ENCODE data around the gene SHOC2. TPM values are rescaled to one million over a fixed set of nuclear protein-coding genes. Genes with fewer than 3 reads are reported as not detected.
A peak's percentile ranks its signal among the peaks of the same experiment; 100 is the strongest.

The SHOC2 gene
- total and polyA plus RNA-seq, 2 donors from 2014 or later, result 18.0 to 66.8 TPM

DNA sequence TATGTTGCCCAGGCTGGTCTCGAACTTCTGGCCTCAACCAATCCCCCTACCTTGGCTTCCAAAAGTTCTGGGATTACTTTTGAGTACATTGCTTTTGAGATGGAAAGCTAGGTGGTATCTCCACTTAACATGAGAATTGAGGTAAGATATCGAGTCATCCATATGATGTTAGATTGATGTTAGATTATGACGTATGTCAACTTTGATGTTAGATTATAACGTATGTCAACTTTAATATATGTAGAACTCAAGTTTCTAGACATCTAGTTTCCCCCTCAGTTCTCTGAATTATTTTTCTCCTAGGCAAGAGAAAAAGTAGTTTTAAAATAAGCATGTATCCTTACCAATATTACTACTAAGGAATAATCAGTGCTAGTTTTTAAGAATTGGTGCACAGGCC is 20.0 kb downstream of the SHOC2 start:
- no peak overlapping the region for H3K4me3 ChIP-seq (ENCODE audit: low read length in 3 of 3)
- H3K36me3 ChIP-seq (ENCODE audit: control insufficient read depth in 2 of 3, insufficient read depth in 3 of 3, low read length in 3 of 3), result no peaks in the 10 kb centered on the region
- DNase-seq (no peak), FAIRE-seq (peak; percentile 8)
- TF ChIP-seq CTCF (IDR thresholded peaks at IDR 0.05; ENCODE audit: borderline replicate concordance, extremely low read depth, insufficient read depth), result no peak
- no peaks in the 10 kb centered on the region for H3K9me3 ChIP-seq (ENCODE audit: control insufficient read depth in 2 of 3, insufficient read depth in 1 of 3, low read length in 3 of 3)
- intact Hi-C loops (cut with DNase I), result no loop called here
- no peaks in the 10 kb centered on the region for H3K27me3 ChIP-seq (ENCODE audit: control insufficient read depth, insufficient read depth, low read length)
- peaks cover 0 to 6% (median 0%) of the 10 kb centered on the region in 3 donors for H3K4me1 ChIP-seq (ENCODE audit: control insufficient read depth in 2 of 3, insufficient read depth in 2 of 3, low read depth in 1 of 3, low read length in 3 of 3)
- H3K9ac ChIP-seq (ENCODE audit: low read length in 3 of 3), result no peak overlapping the region
- no peak overlapping the region for H3K27ac ChIP-seq (ENCODE audit: low read depth in 2 of 2, low read length in 2 of 2)

DNA sequence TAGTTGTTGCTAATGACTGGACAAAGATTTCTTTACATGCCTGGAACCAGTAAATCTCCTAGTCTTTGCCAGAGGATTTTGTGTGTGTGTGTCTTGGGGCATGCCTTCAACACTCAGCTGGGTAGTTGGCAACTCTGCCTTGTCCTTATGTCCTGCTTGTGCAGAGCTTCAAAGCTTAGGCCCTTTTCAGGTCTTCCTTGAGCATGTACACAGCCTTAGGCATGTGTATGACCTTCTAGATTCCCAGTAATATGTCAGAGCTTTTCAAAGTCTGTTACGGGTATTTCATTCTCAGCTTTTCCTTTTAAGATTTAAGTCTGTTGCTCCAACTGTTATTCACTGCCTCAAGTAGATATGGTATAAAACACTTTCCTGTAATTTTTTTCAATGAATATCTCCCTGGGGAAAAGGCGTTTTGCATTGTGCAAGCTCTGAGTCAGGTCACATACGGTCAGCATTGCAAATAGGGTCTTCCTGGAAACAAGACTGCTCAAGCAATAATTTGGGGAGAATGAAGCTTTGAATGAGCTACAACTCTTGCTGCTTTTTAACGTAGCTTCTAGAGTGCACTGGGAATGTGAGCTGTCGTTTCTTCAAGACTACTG is 25.5 kb downstream of the SHOC2 start:
- Histone ChIP-seq H3K36me3 (ENCODE audit: control insufficient read depth in 2 of 3, insufficient read depth in 3 of 3, low read length in 3 of 3) (no peaks in the 10 kb centered on the region), H3K4me3 (ENCODE audit: low read length in 3 of 3) (no peak overlapping the region), H3K4me1 (ENCODE audit: control insufficient read depth in 2 of 3, insufficient read depth in 2 of 3, low read depth in 1 of 3, low read length in 3 of 3) (peaks cover 0 to 2% (median 0%) of the 10 kb centered on the region in 3 donors), H3K27ac (ENCODE audit: low read depth in 2 of 2, low read length in 2 of 2) (no peak overlapping the region), H3K9ac (ENCODE audit: low read length in 3 of 3) (no peak overlapping the region), H3K27me3 (ENCODE audit: control insufficient read depth, insufficient read depth, low read length) (no peaks in the 10 kb centered on the region), H3K9me3 (ENCODE audit: control insufficient read depth in 2 of 3, insufficient read depth in 1 of 3, low read length in 3 of 3) (no peaks in the 10 kb centered on the region)
- FAIRE-seq, result no peak
- no peak for DNase-seq
- intact Hi-C loops (cut with DNase I), result no loop called here
- TF ChIP-seq CTCF (IDR thresholded peaks at IDR 0.05; ENCODE audit: borderline replicate concordance, extremely low read depth, insufficient read depth), result no peak

DNA sequence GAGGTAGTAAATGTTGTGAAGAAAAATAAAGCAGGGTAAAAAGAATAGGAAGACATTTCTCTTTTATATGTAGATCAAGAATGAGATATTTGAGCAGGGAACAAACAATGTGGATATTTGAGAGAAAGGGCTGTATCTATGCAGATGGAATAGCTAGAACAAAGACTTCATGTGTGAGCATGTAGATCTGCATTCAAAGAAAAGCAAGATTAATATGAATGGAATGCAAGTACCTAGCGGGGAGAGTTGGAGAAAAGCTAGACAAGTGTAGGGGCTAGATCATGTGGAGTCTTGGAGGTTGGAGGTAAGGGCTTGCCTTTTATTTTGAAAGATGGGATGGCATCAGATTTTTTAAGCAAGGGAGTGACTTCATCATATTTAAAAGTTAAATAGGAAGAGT is 27.1 kb downstream of the SHOC2 start:
- Histone ChIP-seq H3K9me3 (ENCODE audit: control insufficient read depth in 2 of 3, insufficient read depth in 1 of 3, low read length in 3 of 3) (no peaks in the 10 kb centered on the region), H3K4me3 (ENCODE audit: low read length in 3 of 3) (no peak overlapping the region), H3K4me1 (ENCODE audit: control insufficient read depth in 2 of 3, insufficient read depth in 2 of 3, low read depth in 1 of 3, low read length in 3 of 3) (peaks cover 0 to 2% (median 0%) of the 10 kb centered on the region in 3 donors), H3K27ac (ENCODE audit: low read depth in 2 of 2, low read length in 2 of 2) (no peak overlapping the region), H3K36me3 (ENCODE audit: control insufficient read depth in 2 of 3, insufficient read depth in 3 of 3, low read length in 3 of 3) (no peaks in the 10 kb centered on the region), H3K9ac (ENCODE audit: low read length in 3 of 3) (no peak overlapping the region), H3K27me3 (ENCODE audit: control insufficient read depth, insufficient read depth, low read length) (no peaks in the 10 kb centered on the region)
- no peak for TF ChIP-seq CTCF (IDR thresholded peaks at IDR 0.05; ENCODE audit: borderline replicate concordance, extremely low read depth, insufficient read depth)
- FAIRE-seq (no peak), DNase-seq (no peak)
- intact Hi-C loops (cut with DNase I), result no loop called here

All from kidney (tissue), 14 donors.